Measurements from ENCODE around the gene CA12. TPM values are rescaled to one million over a fixed set of nuclear protein-coding genes. Genes with fewer than 3 reads are reported as not detected.

Gene CA12
- total and polyA plus RNA-seq, 10 of the 15 experiments (the other 5 are each of a cell fraction or from before 2014, with no cell fraction given) = 0.03 to 0.10 TPM; not detected in 8

- peak; percentile 17; the same call in 1 of the 2 replicates for TF ChIP-seq ZBTB40 (IDR thresholded peaks at IDR 0.05; ENCODE audit: borderline replicate concordance)
- TF ChIP-seq RUNX3 (IDR thresholded peaks at IDR 0.05; ENCODE audit: low read length) = no peak
- no peak for TF ChIP-seq BCL3 (IDR thresholded peaks at IDR 0.05; ENCODE audit: borderline replicate concordance, insufficient read depth, low read depth, low read length, poor library complexity, severe bottlenecking)
- no peak for TF ChIP-seq CUX1 (IDR thresholded peaks at IDR 0.05; ENCODE audit: insufficient replicate concordance, low read depth, low read length)
- no peak for TF ChIP-seq ZNF687 (IDR thresholded peaks at IDR 0.05)
- TF ChIP-seq IRF3 (IDR thresholded peaks at IDR 0.05) = no peak
- no peak for TF ChIP-seq ELK1 (IDR thresholded peaks at IDR 0.05; ENCODE audit: low read depth, low read length)
- no peak for TF ChIP-seq TCF12 (IDR thresholded peaks at IDR 0.05; ENCODE audit: low read depth, low read length)
- no peak for TF ChIP-seq RAD21 (IDR thresholded peaks at IDR 0.05; ENCODE audit: insufficient read depth, low read depth, low read length)
- no peak for TF ChIP-seq SREBF2 (IDR thresholded peaks at IDR 0.05; ENCODE audit: low read length)
- TF ChIP-seq SMARCA5 (IDR thresholded peaks at IDR 0.05) = no peak
Observed at GRCh38 chr15:63277893-63278456, 103.7 kb downstream of the CA12 start (continued).
